ENCODE results near the gene C1QL4.
"Not testable (repeated sequence)": the region's sequence is repeated elsewhere in the genome, so short reads cannot be mapped to it uniquely, and the experiment has no call there.

Gene C1QL4

DNA sequence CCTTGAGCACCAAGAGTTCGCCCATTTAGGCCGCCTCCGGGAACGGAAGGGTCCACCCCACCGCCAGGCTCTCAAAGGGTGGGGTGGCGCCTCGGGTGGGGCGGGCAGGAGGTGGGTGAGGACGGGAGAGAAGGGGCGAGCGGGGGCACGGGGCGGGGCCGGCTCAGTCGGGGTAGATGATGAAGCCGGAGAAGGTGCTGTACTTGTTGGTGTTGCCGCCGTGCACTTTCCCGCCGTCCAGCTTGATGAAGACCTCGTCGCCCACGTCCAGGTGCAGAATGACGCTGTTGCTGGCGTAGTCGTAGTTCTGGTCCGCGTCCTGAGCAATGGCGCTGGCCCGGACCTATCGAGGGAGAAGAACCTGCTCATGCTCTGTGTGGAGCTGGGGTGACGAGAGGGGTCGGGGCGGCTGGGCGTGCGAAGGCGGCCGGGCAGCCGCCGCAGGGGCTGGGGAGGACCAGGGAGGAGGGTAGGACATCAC lies 4.1 kb downstream of the C1QL4 start:
- DNase-seq, result no peak

DNA sequence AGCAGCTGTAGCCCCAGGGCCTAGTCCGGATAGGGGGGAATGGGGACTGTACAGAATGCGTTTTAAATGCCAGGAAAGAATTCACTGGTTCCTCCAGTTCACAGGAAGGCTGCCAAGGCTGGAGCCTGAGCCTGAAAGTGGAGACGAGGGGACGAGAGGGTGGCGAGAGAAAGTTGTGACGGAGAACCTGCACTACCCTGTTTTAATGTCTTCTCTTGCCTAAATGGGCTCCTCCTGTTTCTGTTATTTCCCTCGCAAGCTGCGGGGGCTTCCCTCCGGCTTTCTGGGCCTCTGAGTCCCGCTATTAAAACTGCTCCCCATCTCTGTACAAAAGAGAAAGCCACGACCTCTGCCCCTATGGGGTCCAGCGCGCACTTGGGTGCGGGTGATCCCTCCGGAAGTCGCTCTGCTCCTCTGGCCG lies 4.5 kb downstream of the C1QL4 start:
- no peak for DNase-seq

DNA sequence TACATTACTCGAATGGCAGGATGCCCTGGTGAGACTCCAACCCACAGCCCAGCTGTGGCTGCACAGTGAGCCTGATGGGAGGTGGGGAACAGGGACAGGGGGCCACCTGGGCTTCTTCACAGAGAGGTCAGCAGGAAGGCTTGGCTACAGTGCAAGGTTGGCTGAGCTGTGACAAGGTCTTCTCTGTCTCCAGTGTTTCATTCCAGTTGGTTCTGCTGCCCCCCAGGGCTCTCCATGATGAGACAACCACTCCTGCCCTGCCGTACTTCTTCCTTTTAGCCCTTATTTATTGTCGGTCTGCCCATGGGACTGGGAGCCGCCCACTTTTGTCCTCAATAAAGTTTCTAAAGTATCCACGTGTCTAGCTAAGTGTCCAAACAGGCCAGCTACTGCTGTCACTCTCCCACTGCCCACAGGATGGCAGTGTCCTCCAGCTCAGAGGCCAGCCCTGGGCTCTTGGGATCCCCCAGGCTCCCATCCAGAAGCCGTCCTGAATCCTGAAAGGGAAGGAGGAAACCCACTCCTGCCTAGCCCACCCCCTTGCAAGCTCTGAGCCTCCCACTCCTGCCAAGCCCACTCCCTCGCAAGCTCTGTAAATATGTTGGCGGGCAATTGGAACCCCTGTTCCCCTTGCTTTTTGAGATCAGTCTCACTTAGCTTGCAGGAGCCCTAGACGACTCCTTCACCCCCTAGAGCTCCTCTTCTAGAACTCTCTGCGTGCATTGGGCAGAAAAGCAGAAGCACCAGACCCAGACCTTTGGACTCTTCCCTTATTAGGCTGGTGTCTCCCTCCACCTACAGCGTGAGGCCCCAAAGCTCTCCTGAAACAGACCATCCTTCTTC lies 5.4 kb downstream of the C1QL4 start:
- peak; percentile 78 for DNase-seq

DNA sequence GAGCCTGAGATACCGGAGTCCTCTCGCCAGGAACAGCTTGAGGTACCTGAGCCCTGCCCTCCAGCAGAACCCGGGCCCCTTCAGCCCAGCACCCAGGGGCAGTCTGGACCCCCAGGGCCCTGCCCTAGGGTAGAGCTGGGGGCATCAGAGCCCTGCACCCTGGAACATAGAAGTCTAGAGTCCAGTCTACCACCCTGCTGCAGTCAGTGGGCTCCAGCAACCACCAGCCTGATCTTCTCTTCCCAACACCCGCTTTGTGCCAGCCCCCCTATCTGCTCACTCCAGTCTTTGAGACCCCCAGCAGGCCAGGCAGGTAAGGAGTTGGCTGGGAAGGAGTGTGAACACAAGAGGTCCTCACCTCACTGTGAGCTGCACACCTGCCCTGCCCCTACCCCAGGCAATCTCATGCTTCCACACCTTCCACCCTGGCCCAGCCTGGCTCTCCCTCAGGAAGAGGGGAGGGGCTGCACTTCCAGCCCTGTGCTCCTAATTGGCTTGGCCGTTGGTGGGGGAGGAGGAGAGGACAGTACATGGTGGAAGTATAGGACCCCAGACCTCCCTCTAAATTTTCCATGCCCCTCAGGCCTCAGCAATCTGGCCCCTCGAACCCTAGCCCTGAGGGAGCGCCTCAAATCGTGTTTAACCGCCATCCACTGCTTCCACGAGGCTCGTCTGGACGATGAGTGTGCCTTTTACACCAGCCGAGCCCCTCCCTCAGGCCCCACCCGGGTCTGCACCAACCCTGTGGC lies 6.2 kb downstream of the C1QL4 start:
- DNase-seq, result no peak

DNA sequence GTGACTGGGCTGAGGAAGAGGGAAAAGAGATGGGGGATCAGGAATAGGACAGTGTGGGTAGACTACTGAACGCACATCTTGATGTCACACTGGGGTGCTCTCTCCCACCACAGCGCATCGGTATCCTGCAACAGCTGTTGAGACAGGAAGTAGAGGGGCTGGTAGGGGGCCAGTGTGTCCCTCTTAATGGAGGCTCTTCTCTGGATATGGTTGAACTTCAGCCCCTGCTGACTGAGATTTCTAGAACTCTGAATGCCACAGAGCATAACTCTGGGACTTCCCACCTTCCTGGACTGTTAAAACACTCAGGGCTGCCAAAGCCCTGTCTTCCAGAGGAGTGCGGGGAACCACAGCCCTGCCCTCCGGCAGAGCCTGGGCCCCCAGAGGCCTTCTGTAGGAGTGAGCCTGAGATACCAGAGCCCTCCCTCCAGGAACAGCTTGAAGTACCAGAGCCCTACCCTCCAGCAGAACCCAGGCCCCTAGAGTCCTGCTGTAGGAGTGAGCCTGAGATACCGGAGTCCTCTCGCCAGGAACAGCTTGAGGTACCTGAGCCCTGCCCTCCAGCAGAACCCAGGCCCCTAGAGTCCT lies 6.9 kb downstream of the C1QL4 start:
- no peak for DNase-seq

DNA sequence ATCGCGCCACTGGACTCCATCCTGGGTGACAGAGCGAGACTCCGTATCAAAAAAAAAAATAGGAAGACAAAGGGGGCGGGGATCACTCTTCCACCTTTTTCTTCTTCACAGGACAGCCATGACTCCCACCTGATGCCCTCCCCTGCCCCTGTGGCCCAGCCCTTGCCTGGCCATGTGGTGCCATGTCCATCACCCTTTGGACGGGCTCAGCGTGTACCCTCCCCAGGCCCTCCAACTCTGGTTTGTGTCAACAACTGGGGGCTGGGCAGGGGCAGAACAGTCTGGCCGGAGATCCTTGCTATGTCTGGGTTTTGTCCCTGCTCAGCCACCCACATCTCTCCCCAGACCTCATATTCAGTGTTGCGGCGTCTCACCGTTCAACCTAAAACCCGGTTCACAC lies 8.2 kb downstream of the C1QL4 start:
- DNase-seq, result no peak

DNA sequence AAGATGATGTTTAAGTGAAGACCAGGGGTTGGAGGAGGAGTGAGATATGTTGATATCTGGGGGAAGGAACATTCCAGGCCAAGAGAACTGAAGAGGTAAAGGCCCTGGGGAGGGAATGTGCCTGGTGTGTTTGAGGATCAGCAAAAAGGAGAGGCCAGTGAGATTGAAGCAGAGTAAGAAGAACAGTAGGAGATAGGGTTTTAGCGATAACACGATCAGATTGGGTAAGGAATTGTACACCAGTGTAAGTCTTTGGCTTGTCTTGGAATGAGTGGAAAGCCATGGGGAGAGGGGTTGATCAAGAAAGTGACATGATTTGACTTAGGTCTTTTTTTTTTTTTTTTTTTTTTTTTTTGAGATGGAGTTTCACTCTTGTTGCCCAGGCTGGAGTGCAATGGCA lies 9.1 kb downstream of the C1QL4 start:
- DNase-seq, result no peak

DNA sequence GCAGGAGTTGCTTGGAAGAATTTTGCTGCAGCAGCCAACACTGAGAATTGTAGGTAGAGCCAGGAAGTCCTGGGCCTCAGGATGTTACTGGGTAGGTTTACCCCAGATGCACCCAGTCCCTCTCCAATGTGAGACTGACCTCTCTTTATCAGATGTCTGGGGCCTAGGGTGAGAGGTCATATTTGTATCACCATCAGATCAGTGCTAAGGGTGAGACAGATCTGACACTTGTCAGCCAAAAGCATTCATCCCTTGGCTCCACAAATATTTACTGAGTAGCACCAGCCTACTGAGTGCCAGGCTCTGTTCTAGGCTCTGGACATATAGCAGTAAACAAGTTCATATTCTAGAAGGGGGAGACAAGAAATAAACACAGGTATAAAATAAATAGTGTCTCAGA lies 9.6 kb downstream of the C1QL4 start:
- DNase-seq, result no peak

DNA sequence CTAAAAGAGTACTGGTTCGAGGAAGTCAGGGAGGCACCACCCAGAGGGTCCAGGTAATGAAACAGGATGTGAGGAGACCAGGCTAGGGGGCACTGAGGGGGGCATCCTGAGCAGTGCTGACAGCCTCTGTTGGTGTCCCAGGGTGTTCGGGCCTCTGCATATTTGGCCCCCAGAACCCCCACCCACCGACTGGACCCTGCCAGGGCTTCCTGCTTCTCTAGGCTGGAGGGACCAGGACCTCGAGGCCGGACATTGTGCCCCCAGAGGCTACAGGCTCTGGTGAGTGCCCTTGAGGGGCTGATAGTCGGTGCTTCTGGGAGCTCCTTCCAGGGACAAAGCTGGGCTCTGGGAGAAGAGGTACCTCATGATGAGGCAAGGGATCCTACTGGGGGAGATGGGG lies 11.4 kb downstream of the C1QL4 start:
- no peak for DNase-seq

DNA sequence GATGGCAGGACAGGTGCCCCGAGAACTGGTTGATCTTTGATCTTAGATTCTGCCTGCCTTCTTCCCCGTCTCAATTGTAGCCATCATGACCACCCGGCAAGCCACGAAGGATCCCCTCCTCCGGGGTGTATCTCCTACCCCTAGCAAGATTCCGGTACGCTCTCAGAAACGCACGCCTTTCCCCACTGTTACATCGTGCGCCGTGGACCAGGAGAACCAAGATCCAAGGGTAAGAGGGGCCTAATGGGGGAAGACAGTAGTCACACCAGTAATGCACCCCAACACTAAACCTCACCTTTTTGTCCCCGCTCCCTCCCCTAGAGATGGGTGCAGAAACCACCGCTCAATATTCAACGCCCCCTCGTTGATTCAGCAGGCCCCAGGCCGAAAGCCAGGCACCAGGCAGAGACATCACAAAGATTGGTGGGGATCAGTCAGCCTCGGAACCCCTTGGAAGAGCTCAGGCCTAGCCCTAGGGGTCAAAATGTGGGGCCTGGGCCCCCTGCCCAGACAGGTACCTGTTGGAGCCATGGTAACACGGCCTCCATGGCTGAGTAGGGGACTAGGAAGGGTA lies 13.4 kb downstream of the C1QL4 start:
- no peak for DNase-seq

DNA sequence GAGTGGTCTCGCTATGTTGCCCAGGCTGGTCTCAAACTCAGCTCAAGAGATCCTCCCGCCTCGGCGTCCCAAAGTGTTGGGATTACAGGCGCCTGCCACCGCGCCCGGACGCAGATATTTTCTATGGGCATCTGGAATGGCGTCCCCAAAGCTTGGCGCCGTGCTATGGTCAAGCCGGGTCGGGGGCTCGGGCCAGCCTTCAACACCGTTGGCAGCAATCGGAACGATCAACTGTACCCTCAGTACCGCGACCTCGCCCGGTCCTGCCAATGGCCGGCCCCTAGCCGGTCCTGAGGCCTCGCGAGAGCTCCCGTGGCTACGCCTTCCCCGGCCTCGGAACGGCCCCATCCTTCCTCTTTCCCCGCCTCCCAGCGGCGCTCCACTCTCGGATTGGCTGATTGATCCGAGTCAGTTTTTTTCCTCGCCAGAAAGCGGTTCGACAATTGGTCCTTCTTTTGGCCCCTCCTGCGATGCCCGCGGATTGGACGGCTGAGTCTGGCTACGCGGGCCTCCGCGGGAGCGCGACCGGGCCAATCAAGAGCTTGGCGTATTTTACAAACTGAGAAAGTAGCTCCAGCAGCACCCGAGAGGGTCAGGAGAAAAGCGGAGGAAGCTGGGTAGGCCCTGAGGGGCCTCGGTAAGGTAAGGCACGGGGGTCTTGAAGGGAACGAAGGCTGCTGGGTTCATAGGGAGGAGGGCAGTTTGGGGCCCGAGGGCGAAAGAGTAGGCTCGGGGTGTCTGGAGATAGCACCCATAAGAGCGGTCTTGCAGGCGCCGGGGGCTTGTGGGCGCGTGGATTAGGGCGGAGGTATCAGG lies 14.1 kb downstream of the C1QL4 start, which contains the start of gene TROAP:
TROAP (plus strand) TSS at position 548 of the 816 bp plus-strand sequence. CDS start 354 bp downstream, outside the sequence.
- DNase-seq, result peak; percentile 99

DNA sequence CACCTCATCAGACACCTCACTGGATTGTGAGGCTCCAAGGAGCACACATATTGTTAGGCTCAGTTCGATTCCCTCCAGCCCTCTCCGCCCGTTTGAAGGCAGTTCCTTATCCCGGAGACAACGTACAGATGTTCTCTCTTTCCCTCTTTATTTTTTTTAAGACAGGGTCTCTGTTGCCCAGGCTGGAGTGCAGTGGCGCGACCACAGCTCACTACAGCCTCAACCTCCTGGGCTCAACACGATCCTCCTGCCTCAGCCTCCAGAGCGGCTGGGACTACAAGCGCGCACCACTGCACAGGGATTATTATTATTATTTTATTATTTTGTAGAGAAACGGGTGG lies 14.7 kb downstream of the C1QL4 start:
- no peak for DNase-seq

DNA sequence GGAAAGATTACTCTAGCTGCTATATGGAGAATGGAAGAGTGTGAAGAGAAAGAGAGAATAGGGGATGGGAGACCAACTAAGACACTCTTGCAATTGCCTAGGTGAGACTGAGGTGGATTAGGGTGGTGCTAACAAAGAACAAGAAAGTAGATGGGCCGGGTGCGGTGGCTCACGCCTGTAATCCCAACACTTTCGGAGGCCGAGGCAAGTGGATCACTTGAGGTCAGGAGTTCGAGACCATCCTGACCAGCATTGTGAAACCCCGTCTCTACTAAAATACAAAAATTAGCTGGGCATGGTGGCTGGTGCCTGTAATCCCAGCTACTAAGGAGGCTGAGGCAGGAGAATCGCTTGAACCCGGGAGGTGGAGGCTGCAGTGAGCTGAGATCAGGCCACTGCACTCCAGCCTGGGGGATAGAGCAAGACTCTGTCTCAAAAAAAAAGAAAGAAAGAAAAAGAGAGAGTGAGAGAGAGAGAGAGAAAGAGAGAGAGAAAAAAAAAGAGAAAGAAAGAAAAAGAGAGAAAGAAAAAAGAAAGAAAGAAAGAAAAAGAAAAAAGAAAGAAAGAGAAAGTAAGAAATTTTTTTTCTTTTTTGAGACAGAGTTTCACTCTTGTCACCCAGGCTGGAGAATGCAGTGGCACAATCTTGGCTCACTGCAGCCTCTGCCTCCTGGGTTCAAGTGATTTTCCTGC lies 16.4 kb downstream of the C1QL4 start:
- not testable (repeated sequence) for DNase-seq

DNA sequence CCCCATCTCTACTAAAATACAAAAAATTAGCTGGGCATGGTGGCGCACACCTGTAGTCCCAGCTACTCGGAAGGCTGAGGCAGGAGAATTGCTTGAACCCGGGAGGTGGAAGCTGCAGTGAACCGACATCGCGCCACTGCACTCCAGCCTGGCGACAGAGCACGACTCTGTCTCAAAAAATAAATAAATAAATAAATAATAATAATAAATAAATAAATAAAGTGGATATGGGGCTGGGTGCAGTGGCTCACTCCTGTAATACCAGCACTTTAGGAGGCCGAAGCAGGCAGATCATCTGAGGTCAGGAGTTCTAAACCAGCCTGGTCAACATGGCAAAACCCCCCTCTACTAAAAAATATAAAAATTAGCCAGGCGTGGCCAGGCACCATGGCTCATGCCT lies 19.9 kb downstream of the C1QL4 start:
- not testable (repeated sequence) for DNase-seq

DNA sequence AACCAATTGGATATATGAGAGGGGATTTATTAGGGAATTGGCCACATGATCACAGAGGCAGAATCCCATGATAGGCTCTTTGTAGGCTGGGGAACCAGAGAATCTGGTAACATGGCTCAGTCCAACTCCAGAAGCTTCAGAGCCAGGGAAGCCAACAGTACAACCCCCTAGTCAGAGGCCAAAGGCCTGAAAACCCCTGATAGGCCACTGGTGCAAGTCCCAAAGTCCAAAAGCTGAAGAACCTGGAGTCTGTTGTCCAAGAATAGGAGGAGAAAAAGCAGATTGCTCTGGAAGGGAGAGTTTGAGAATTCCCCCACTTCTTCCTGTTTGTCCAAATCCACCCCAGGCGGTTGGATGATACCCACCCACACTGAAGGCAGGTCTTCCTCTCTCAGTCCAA lies 22.2 kb downstream of the C1QL4 start:
- no peak for DNase-seq

DNA sequence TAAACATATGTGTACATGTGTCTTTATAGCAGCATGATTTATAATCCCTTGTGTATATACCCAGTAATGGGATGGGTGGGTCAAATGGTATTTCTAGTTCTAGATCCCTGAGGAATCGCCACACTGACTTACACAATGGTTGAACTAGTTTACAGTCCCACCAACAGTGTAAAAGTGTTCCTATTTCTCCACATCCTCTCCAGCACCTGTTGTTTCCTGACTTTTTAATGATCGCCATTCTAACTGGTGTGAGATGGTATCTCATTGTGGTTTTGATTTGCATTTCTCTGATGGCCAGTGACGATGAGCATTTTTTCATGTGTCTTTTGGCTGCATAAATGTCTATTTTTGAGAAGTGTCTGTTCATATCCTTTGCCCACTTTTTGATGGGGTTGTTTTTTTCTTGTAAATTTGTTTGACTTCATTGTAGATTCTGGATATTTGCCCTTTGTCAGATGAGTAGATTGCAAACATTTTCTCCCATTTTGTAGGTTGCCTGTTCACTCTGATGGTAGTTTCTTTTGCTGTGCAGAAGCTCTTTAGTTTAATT lies 26.5 kb downstream of the C1QL4 start:
- not testable (repeated sequence) for DNase-seq

DNA sequence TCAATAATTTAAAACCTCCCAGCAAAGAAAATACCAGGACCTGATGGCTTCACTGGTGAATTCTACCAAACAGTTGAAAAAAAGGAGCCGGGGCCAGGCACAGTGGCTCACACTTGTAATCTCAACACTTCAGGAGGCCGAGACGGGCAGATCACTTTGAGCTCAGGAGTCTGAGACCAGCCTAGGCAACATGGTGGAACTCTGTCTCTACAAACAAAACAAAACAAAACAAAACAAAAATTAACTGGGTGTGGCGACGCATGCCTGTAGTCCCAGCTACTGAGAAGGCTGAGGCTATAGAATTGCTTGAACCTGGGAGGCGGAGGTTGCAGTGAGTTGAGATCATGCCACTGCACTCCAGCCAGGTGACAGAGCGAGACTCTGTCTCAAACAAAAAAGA lies 27.6 kb downstream of the C1QL4 start:
- DNase-seq, result no peak

DNA sequence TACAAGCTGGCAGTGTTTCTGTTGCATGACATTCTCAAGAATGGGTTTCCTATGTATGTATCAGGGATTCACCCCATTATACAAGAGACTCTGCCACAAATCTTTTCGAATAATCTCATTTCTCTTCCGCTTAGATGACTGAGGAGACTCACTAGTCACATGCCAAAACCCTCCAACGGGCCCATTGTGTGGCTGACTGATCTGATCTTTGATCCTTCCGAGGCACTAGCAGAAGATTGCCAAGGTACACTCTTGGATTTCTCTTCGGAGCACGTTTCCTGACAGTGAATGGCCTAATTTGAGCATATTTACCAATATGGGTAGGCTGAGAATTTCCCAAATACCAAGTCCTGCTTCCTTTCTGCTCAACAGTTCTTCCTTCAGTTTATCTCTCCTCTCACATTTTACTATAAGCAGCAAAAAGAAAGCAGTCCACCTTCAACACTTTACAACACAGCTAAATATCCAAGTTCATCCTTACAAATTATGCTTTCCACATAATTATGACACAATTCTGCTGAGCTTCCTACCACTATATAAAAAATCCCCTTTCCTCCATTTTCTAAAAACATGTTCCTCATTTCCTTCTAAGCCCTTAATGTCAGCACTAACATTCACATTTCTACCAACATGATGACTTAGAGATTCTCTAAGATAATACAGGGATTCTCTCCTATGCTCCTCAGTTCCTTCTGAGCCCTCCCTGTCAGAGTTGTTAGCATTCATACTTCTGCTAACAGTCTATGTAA lies 31.1 kb downstream of the C1QL4 start:
- DNase-seq, result no peak

DNA sequence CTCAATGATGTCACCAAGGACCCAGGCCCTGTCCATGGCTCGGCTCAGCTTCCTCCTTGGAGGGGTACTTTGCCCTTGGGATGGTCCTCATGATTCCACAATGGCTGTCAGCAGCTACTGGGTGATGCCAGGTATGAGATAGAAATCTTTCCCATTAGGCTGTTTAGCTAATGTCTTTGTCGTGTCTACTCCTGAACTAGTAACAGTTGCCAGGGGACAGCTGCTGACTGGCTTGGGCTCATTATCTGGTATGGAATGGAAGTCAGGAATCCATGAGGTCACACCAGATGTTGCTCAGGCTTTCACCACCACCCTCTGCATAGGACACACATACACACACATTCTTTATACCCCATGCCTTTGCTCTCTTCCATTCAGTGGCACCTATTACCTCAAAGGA lies 32.8 kb downstream of the C1QL4 start:
- DNase-seq, result no peak

DNA sequence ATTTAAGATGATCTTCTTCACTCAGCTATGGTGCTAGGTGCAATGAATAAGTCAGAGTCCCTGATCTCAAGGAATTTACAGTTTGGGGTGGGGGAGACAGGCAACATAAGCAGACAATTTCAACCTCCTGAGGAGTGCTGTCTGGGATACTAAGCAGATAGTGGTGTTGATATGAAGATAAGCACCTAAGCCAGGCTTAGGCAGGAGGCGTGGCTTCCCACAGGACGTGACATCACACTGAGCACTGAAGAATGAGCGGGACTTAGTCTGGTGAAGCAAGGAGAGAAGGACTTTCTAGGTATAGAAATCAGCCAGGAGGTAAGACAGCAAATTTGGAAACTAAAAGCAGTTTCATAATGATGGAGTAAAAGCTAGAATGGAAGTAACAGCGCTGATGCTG lies 35.2 kb downstream of the C1QL4 start:
- DNase-seq, result no peak

DNA sequence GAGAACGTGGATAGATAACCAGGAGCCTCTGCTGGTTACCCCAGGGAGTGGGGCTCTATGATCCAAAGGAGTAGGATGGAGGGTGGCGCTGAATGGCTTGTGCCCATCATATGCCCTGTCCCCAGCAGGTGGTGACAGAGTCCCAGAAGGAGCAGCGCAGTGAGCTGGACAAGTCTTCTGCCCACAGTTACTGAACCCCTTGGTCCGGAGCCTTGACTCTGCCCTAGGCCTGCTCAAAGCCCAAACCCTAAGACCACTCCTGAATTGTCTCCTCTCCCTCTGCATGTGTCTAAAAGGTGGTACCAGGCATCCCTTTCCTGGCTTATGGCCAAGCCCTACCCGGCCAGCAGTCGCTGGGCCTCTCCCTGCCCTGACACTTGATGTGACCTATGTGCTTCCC lies 38.8 kb downstream of the C1QL4 start:
- DNase-seq, result no peak

All from midbrain (tissue), 1 donor.